HG03175 (cell line): ENCODE data around the gene RAD51B.
"Not testable (repeated sequence)": the region's sequence is repeated elsewhere in the genome, so short reads cannot be mapped to it uniquely, and the experiment has no call there.

Source experiments
- ATAC-seq: cut with Tn5 transposase; IDR thresholded peaks from one replicate; pipeline ENCODE4 v1.9.1; 2021; ENCODE audit warnings: mild to moderate bottlenecking, moderate library complexity; ENCODE audit not compliant: unreplicated experiment

The RAD51B gene

GRCh38 chr14:68245146-68246073 lies 425.8 kb downstream of the RAD51B start:
- no peak for ATAC-seq

- ATAC-seq = no peak
Observed at GRCh38 chr14:68246074-68246785, 426.7 kb downstream of the RAD51B start.

- no peak for ATAC-seq
Observed at GRCh38 chr14:68246786-68247105, 427.2 kb downstream of the RAD51B start.

GRCh38 chr14:68247274-68247673 lies 427.7 kb downstream of the RAD51B start:
- no peak for ATAC-seq

GRCh38 chr14:68247676-68248268 lies 428.2 kb downstream of the RAD51B start:
- ATAC-seq = no peak

- ATAC-seq = peak; percentile 46
Observed at GRCh38 chr14:68248481-68249255, 429.1 kb downstream of the RAD51B start.

GRCh38 chr14:68249661-68250451 lies 430.3 kb downstream of the RAD51B start:
- ATAC-seq = no peak

GRCh38 chr14:68250927-68251768 lies 431.6 kb downstream of the RAD51B start:
- ATAC-seq = no peak

GRCh38 chr14:68251769-68252100 lies 432.2 kb downstream of the RAD51B start:
- no peak for ATAC-seq

GRCh38 chr14:68253160-68253780 lies 433.7 kb downstream of the RAD51B start:
- ATAC-seq = no peak

- no peak for ATAC-seq
Observed at GRCh38 chr14:68253878-68254528, 434.4 kb downstream of the RAD51B start.

GRCh38 chr14:68254669-68255527 lies 435.3 kb downstream of the RAD51B start:
- no peak for ATAC-seq

GRCh38 chr14:68255693-68256178 lies 436.2 kb downstream of the RAD51B start:
- no peak for ATAC-seq

- ATAC-seq = no peak
Observed at GRCh38 chr14:68257969-68258368, 438.4 kb downstream of the RAD51B start.

GRCh38 chr14:68258995-68259394 lies 439.4 kb downstream of the RAD51B start:
- ATAC-seq = not testable (repeated sequence)

- no peak for ATAC-seq
Observed at GRCh38 chr14:68260121-68260520, 440.5 kb downstream of the RAD51B start.

- ATAC-seq = no peak
Observed at GRCh38 chr14:68261092-68261842, 441.7 kb downstream of the RAD51B start.
